Lower leg skin (tissue), 3 donors: ENCODE results near the gene TMEM97.

Source experiments
- CTCF ChIP-seq, 3 donors: fragments of 450-650 bp; IDR thresholded peaks; one replicate each; pipeline ENCODE4 v1.5.1; 2016; ENCODE audit warnings: antibody characterized with exemption in 3 of 3, mild to moderate bottlenecking in 3 of 3, moderate library complexity in 2 of 3
- POLR2A ChIP-seq, 2 donors: fragments of 450-650 bp; IDR thresholded peaks; one replicate each; pipeline ENCODE4 v1.6.1; 2016 to 2017; ENCODE audit warnings: antibody characterized with exemption in 2 of 2, mild to moderate bottlenecking in 1 of 2, moderate library complexity in 1 of 2

DNA sequence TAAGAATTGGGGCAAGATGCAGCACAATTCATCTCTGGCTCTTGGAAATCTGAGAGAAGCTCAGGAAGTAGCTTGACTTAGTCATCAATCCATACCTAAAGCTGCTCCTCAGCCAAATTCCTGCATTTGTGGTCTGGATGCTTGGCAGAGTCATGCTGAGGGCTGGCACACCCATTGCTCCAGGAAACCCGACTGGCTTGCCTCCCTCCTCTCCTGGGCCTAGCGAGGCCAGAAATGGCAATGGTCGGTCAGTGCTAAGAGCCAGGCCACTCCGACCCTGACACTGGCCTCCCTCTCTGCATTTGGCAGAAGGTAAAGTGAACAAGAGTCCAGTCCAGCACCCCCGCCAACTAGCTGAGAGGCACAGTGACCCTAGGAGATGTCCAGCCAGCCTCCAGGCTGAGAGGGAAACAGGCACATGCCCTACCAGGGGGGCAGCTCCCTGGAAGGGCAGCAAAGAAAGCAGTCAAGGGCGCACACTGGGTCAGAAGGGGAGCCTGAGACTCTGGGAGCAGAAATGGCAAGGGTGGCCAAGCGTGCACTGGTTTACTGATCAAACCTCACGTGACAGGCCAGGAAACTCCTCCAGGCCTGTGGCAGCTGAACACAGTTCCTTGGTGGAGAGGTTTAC lies 28.4 kb downstream of the TMEM97 start:
- TF ChIP-seq POLR2A (IDR thresholded peaks at IDR 0.05) (no peak), CTCF (IDR thresholded peaks at IDR 0.05) (no peak)
